PC-9 (cell line): ENCODE data around the gene TBC1D2B. TPM values are rescaled to one million over a fixed set of nuclear protein-coding genes. Genes with fewer than 3 reads are reported as not detected.
A peak's percentile ranks its signal among the peaks of the same experiment; 100 is the strongest.

Source experiments
- BruUV-seq: library from RNA; stranded (reverse); fragments of 400-500 nt; replicated peaks from 2 replicates; lab custom pipeline; 2021; lab: Mats Ljungman, UMichigan
- CTCF ChIA-PET: fragments of 300-600 bp; sonication (Branson Sonifier 250); formaldehyde crosslinking; loops from one replicate; lab custom pipeline; 2022; ENCODE audit warnings: antibody characterized with exemption; lab: Charles Lee
- POLR2A ChIA-PET: fragments of 300-600 bp; sonication (Branson Sonifier 250); formaldehyde crosslinking; loops from one replicate; lab custom pipeline; 2022; ENCODE audit warnings: antibody characterized with exemption; ENCODE audit not compliant: unreplicated experiment; lab: Charles Lee
- DNase-seq, 2 experiments: peaks; one replicate each; pipeline versions ENCODE4 v3.0.0 to v3.0.0-alpha.2; 2015 to 2022; ENCODE audit warnings: mixed read lengths in 1 of 2
- H2AFZ ChIP-seq: fragments of 200-600 bp; sonication (generic); 2 replicates; pipeline ENCODE4 v1.8.1; 2017; ENCODE audit warnings: antibody characterized with exemption
- H3F3A ChIP-seq: fragments of 200-600 bp; sonication (generic); 2 replicates; pipeline ENCODE4 v1.8.1; 2017; ENCODE audit warnings: antibody characterized with exemption, mild to moderate bottlenecking, low read depth; ENCODE audit not compliant: insufficient read depth
- H3K27ac ChIP-seq: fragments of 200-600 bp; sonication (generic); 2 replicates; pipeline ENCODE4 v1.6.1; 2016; ENCODE audit warnings: mixed run types
- H3K27me3 ChIP-seq: fragments of 200-600 bp; sonication (generic); 2 replicates; pipeline ENCODE4 v1.6.1; 2016; ENCODE audit warnings: low read depth, mixed run types; ENCODE audit not compliant: insufficient read depth
- H3K36me3 ChIP-seq: fragments of 200-600 bp; sonication (generic); 2 replicates; pipeline ENCODE4 v1.6.1; 2016; ENCODE audit warnings: low read depth, mixed run types
- H3K4me1 ChIP-seq: fragments of 200-600 bp; sonication (generic); replicated peaks from 2 replicates; pipeline ENCODE4 v1.6.1; 2016; ENCODE audit warnings: mixed run types; ENCODE audit not compliant: insufficient read depth
- H3K4me2 ChIP-seq: fragments of 200-600 bp; sonication (generic); 2 replicates; pipeline ENCODE4 v1.6.1; 2017; ENCODE audit warnings: mixed run types
- H3K4me3 ChIP-seq: fragments of 200-600 bp; sonication (generic); 2 replicates; pipeline ENCODE4 v1.6.1; 2016; ENCODE audit warnings: mixed run types
- H3K79me2 ChIP-seq: fragments of 200-600 bp; sonication (generic); 2 replicates; pipeline ENCODE4 v1.6.1; 2017; ENCODE audit warnings: low read depth, mixed run types
- H3K9me2 ChIP-seq: fragments of 200-600 bp; sonication (generic); 2 replicates; pipeline ENCODE4 v1.8.1; 2017; ENCODE audit warnings: mild to moderate bottlenecking; ENCODE audit not compliant: insufficient read depth
- H3K9me3 ChIP-seq: fragments of 200-600 bp; sonication (generic); 2 replicates; pipeline ENCODE4 v1.8.1; 2016; ENCODE audit warnings: low read depth; ENCODE audit not compliant: insufficient read depth
- H4K20me1 ChIP-seq: fragments of 200-600 bp; sonication (generic); 2 replicates; pipeline ENCODE4 v1.8.1; 2017; ENCODE audit not compliant: insufficient read depth
- EZH2 ChIP-seq: fragments of 200-600 bp; sonication (generic); IDR thresholded peaks from 2 replicates; pipeline ENCODE4 v1.8.0; 2017; ENCODE audit warnings: antibody characterized with exemption, low read depth
- intact Hi-C: fragments of 100-400 bp; cut with micrococcal nuclease; formaldehyde crosslinking; loops from one replicate; pipeline ENCODE4 v1.10.0; 2022; ENCODE audit not compliant: unreplicated experiment
- total RNA-seq: library from RNA; stranded (reverse); gene quantifications from 2 replicates; pipeline ENCODE4 v1.2.3, GENCODE V29; 2021
- TF ChIP-seq, protein P1 (sequence below): fragments of 200-600 bp; sonication (generic); conservative IDR thresholded peaks from 2 replicates; pipeline ENCODE4 v1.6.1; 2017; ENCODE audit warnings: mixed run types, antibody characterized with exemption, mild to moderate bottlenecking, moderate library complexity

The TBC1D2B gene
- total RNA-seq, 1 experiment from 2014 or later = 27.7 TPM

- CTCF ChIA-PET = no interaction called here
- no peaks in the 10 kb centered on the region for H4K20me1 ChIP-seq
- intact Hi-C loops = loop anchor here (1.0 to 2.0 kb wide), 2 partner anchors 107 to 240 kb away; no protein-coding TSS in a partner anchor
Observed at GRCh38 chr15:78000927-78001249, 76.6 kb downstream of the TBC1D2B start.

DNA sequence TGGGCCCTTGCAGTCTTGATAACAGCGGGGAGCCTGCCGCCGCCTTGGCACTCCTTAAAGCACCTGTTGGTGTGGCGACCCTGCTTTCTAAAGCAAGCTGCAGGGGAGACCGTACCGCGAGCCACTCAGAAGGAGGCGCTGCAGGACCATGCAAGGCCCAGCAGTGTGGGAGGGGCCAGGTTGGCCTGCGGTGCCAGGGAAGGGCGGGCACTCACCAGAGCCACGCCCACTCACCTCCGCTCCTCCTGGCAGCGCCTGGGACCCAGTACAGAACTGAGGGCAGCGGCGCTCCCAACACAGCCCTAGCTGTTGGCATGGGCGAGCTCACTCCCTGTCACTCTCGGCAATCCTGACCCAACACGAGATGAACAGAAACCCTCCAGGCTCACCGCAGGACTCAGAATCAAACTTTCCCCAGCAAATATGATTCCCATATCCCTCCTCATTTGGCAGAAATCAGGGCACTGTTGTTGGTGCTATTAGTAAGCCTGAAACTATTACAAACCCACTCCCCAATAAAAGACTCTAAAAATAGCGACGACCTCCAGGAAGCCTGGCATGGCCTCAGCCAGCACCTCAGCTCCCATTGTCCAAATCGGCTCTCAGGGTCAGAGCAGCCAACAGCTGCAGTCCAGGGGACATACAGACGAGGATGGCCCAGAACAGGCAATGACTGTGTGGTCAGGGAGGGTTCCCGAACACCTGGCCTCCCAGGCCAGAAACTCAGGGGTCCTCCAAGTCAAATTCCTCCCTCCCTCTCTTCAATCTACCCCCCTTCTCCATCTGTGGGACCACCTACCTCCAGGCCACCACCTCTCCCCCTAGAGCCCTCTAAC lies 77.2 kb downstream of the TBC1D2B start:
- Histone ChIP-seq H3K27me3 (no peaks in the 10 kb centered on the region), H3K4me3 (no peak overlapping the region), H4K20me1 (no peaks in the 10 kb centered on the region), H3K36me3 (no peaks in the 10 kb centered on the region), H2AFZ (no peak overlapping the region), H3K4me2 (no peak overlapping the region), H3K9me2 (no peaks in the 10 kb centered on the region), H3K4me1 (no peaks in the 10 kb centered on the region), H3F3A (peaks cover 2% of the 10 kb centered on the region; the same call in 1 of the 2 replicates), H3K79me2 (no peaks in the 10 kb centered on the region), H3K9me3 (no peaks in the 10 kb centered on the region), H3K27ac (no peak overlapping the region)
- no peak for TF ChIP-seq EZH2
- TF ChIP-seq, protein P1, sequence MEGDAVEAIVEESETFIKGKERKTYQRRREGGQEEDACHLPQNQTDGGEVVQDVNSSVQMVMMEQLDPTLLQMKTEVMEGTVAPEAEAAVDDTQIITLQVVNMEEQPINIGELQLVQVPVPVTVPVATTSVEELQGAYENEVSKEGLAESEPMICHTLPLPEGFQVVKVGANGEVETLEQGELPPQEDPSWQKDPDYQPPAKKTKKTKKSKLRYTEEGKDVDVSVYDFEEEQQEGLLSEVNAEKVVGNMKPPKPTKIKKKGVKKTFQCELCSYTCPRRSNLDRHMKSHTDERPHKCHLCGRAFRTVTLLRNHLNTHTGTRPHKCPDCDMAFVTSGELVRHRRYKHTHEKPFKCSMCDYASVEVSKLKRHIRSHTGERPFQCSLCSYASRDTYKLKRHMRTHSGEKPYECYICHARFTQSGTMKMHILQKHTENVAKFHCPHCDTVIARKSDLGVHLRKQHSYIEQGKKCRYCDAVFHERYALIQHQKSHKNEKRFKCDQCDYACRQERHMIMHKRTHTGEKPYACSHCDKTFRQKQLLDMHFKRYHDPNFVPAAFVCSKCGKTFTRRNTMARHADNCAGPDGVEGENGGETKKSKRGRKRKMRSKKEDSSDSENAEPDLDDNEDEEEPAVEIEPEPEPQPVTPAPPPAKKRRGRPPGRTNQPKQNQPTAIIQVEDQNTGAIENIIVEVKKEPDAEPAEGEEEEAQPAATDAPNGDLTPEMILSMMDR = peak; percentile 81
- peak; percentile 65 to 66 for DNase-seq
- CTCF ChIA-PET = interaction anchor here (1.5 kb wide), 1 partner anchor 108 kb away, joined by 9 read pairs; no protein-coding TSS in a partner anchor
- no TSS peak for BruUV-seq
- intact Hi-C loops = loop anchor here (1.0 to 2.0 kb wide), 2 partner anchors 108 to 240 kb away; no protein-coding TSS in a partner anchor
- POLR2A ChIA-PET = no interaction called here

More at GRCh38 chr15:78000927-78001249, 76.6 kb downstream of the TBC1D2B start:
- POLR2A ChIA-PET = no interaction called here
- Histone ChIP-seq H3K79me2 (no peaks in the 10 kb centered on the region), H3K27me3 (no peaks in the 10 kb centered on the region), H3K4me3 (no peak overlapping the region), H2AFZ (no peak overlapping the region), H3K4me2 (no peak overlapping the region), H3K36me3 (no peaks in the 10 kb centered on the region), H3K9me2 (no peaks in the 10 kb centered on the region), H3K9me3 (no peaks in the 10 kb centered on the region), H3F3A (peaks cover 8% of the 10 kb centered on the region), H3K4me1 (no peaks in the 10 kb centered on the region), H3K27ac (no peak overlapping the region)
- TF ChIP-seq, protein P1 = no peak
- TF ChIP-seq EZH2 = no peak
- DNase-seq = no peak
- BruUV-seq = no TSS peak

DNA sequence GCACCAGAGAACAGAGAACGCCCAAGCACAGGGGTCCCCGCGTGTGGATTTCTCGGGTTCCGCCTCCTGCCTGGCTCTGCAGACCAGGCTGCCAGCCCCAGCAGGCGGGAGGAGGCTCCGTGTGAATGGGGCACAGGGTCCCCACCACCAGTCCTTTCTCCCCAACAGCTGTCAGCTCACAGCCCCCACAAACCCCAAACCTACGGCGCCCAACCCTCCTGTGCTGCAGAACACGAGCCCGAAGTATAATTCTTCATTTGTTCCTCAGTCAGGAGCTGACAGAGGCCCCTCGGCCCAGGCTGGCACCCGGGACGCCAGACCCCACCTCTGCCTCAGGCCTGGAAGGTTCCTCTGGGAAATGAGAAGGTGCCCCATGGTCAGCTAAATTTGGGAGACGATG lies 78.0 kb downstream of the TBC1D2B start:
- Histone ChIP-seq H3K9me2 (no peaks in the 10 kb centered on the region), H3F3A (0 out of 2 replicates have a peak, but pooled peaks cover under 1% of the 10 kb centered on the region), H3K27ac (no peak overlapping the region), H3K4me3 (no peak overlapping the region), H2AFZ (no peak overlapping the region), H3K36me3 (no peaks in the 10 kb centered on the region), H3K27me3 (no peaks in the 10 kb centered on the region), H3K4me2 (no peak overlapping the region), H3K9me3 (no peaks in the 10 kb centered on the region), H4K20me1 (no peaks in the 10 kb centered on the region), H3K79me2 (no peaks in the 10 kb centered on the region), H3K4me1 (peaks cover 6% of the 10 kb centered on the region)
- intact Hi-C loops = no loop called here
- ChIA-PET CTCF (interaction anchor here (1.5 kb wide), 1 partner anchor 109 kb away, joined by 9 read pairs; no protein-coding TSS in a partner anchor), POLR2A (no interaction called here)
- no peak for DNase-seq
- BruUV-seq = no TSS peak
- TF ChIP-seq, protein P1 = no peak
- TF ChIP-seq EZH2 = no peak
